DOHH2 (cell line): ENCODE data around the gene PTER.

Source experiments
- H3F3A ChIP-seq: fragments of 200-600 bp; sonication (generic), shearing (Covaris generic); 2 replicates; pipeline ENCODE4 v1.6.0; 2016; ENCODE audit warnings: antibody characterized with exemption, mild to moderate bottlenecking; ENCODE audit not compliant: control insufficient read depth, insufficient read depth
- H3K27ac ChIP-seq: fragments of 200-600 bp; sonication (generic); 2 replicates; pipeline ENCODE4 v1.5.1; 2014; ENCODE audit warnings: low read depth, mild to moderate bottlenecking, low read length, moderate library complexity
- H3K27me3 ChIP-seq: fragments of 200-600 bp; sonication (generic); 2 replicates; pipeline ENCODE4 v1.6.1; 2014; ENCODE audit warnings: mild to moderate bottlenecking, low read length, mixed read lengths; ENCODE audit not compliant: control insufficient read depth
- H3K36me3 ChIP-seq: fragments of 200-600 bp; sonication (generic); 2 replicates; pipeline ENCODE4 v1.6.1; 2014; ENCODE audit warnings: mild to moderate bottlenecking, low read length, moderate library complexity, mixed read lengths; ENCODE audit not compliant: control insufficient read depth
- H3K4me1 ChIP-seq: fragments of 200-600 bp; sonication (generic); 2 replicates; pipeline ENCODE4 v1.6.1; 2014; ENCODE audit warnings: mild to moderate bottlenecking, low read length, mixed read lengths; ENCODE audit not compliant: control insufficient read depth
- H3K4me2 ChIP-seq: fragments of 200-600 bp; sonication (generic); 2 replicates; pipeline ENCODE4 v1.6.0; 2014; ENCODE audit warnings: mild to moderate bottlenecking, low read length, moderate library complexity
- H3K4me3 ChIP-seq: fragments of 200-600 bp; sonication (generic); 2 replicates; pipeline ENCODE4 v1.5.1; 2014; ENCODE audit warnings: mild to moderate bottlenecking, low read length, mixed read lengths
- H3K79me2 ChIP-seq: fragments of 200-600 bp; sonication (generic); 2 replicates; pipeline ENCODE4 v1.6.1; 2014; ENCODE audit warnings: mild to moderate bottlenecking, low read length, mixed read lengths; ENCODE audit not compliant: control insufficient read depth
- H3K9me2 ChIP-seq: fragments of 200-600 bp; sonication (generic); replicated peaks from 2 replicates; pipeline ENCODE4 v1.6.1; 2014; ENCODE audit warnings: mild to moderate bottlenecking, low read length, mixed read lengths; ENCODE audit not compliant: control insufficient read depth
- H3K9me3 ChIP-seq: fragments of 200-600 bp; sonication (generic); 2 replicates; pipeline ENCODE4 v1.6.1; 2014; ENCODE audit warnings: antibody characterized with exemption, low read length, mixed read lengths; ENCODE audit not compliant: control insufficient read depth, insufficient read depth
- H4K20me1 ChIP-seq: fragments of 200-600 bp; sonication (generic); 2 replicates; pipeline ENCODE4 v1.6.0; 2014; ENCODE audit warnings: low read depth, mild to moderate bottlenecking, antibody characterized with exemption, low read length, moderate library complexity; ENCODE audit not compliant: control insufficient read depth, insufficient read depth
- EZH2phosphoT487 ChIP-seq: fragments of 200-600 bp; sonication (generic); IDR thresholded peaks from 2 replicates; pipeline ENCODE4 v1.6.1; 2017; ENCODE audit warnings: borderline replicate concordance, mild to moderate bottlenecking, antibody characterized with exemption, low read length, moderate library complexity, mixed read lengths
- TF ChIP-seq, protein P1 (sequence below): fragments of 200-600 bp; sonication (generic); IDR thresholded peaks from one replicate; pipeline ENCODE4 v1.5.1; 2014; ENCODE audit warnings: antibody characterized with exemption, mild to moderate bottlenecking, low read depth, low read length; ENCODE audit not compliant: poor library complexity, severe bottlenecking

PTER gene

DNA sequence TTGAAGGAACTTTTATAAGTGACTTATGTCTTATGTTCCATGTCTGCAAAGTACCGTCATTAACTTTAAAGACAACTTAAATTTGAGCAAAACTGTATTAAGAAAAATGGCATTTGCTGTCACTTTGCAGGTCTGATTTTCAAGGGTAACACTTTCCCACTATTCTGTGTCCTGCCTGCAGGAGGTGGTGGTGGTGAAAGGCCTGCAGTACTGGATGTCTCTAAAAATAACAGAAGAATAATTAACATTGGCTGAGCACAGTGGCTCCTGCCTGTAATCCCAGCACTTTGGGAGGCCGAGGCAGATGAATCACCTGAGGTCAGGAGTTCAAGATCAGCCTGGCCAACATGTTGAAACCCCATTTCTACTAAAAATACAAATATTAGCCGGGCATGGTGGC lies 13.2 kb upstream of the PTER start:
- Histone ChIP-seq H3K27ac (no peak overlapping the region), H3K79me2 (no peaks in the 10 kb centered on the region), H3K27me3 (0 out of 2 replicates have a peak, but pooled peaks cover 2% of the 10 kb centered on the region), H3F3A (no peaks in the 10 kb centered on the region), H3K36me3 (no peaks in the 10 kb centered on the region), H4K20me1 (no peaks in the 10 kb centered on the region), H3K9me3 (no peaks in the 10 kb centered on the region), H3K4me2 (no peak overlapping the region), H3K4me3 (no peak overlapping the region), H3K4me1 (no peaks in the 10 kb centered on the region), H3K9me2 (no peaks in the 10 kb centered on the region)
- TF ChIP-seq, protein P1, sequence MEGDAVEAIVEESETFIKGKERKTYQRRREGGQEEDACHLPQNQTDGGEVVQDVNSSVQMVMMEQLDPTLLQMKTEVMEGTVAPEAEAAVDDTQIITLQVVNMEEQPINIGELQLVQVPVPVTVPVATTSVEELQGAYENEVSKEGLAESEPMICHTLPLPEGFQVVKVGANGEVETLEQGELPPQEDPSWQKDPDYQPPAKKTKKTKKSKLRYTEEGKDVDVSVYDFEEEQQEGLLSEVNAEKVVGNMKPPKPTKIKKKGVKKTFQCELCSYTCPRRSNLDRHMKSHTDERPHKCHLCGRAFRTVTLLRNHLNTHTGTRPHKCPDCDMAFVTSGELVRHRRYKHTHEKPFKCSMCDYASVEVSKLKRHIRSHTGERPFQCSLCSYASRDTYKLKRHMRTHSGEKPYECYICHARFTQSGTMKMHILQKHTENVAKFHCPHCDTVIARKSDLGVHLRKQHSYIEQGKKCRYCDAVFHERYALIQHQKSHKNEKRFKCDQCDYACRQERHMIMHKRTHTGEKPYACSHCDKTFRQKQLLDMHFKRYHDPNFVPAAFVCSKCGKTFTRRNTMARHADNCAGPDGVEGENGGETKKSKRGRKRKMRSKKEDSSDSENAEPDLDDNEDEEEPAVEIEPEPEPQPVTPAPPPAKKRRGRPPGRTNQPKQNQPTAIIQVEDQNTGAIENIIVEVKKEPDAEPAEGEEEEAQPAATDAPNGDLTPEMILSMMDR = no peak
- TF ChIP-seq EZH2phosphoT487 = no peak

DNA sequence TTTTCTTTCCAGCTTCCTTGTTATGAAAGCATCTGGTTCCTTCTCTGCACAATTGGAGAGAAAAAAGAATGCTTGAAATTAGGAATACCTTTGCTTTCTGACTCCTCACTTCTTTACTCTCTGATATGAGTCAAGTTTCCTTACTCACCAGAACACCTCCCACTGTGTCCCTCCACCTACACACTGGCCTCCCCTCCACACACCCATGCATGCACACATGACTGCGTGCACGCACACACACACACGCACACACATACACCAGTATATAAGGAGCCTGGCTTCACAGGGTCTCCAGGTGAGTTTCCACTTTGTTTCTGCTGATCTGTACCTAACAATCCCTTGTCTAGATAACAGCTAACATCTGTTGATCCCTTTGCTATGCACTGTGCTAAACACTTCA lies 11.4 kb upstream of the PTER start:
- H3K27me3 ChIP-seq = 0 out of 2 replicates have a peak, but pooled peaks cover 2% of the 10 kb centered on the region
- H3K9me3 ChIP-seq = no peaks in the 10 kb centered on the region
- no peak overlapping the region for H3K4me3 ChIP-seq
- TF ChIP-seq, protein P1 = no peak
- no peak for TF ChIP-seq EZH2phosphoT487
- H3K4me2 ChIP-seq = no peak overlapping the region
- no peaks in the 10 kb centered on the region for H3K4me1 ChIP-seq
- no peak overlapping the region for H3K27ac ChIP-seq
- H3K9me2 ChIP-seq = no peaks in the 10 kb centered on the region
- H4K20me1 ChIP-seq = no peaks in the 10 kb centered on the region
- H3K79me2 ChIP-seq = no peaks in the 10 kb centered on the region
- no peaks in the 10 kb centered on the region for H3K36me3 ChIP-seq
- no peaks in the 10 kb centered on the region for H3F3A ChIP-seq

DNA sequence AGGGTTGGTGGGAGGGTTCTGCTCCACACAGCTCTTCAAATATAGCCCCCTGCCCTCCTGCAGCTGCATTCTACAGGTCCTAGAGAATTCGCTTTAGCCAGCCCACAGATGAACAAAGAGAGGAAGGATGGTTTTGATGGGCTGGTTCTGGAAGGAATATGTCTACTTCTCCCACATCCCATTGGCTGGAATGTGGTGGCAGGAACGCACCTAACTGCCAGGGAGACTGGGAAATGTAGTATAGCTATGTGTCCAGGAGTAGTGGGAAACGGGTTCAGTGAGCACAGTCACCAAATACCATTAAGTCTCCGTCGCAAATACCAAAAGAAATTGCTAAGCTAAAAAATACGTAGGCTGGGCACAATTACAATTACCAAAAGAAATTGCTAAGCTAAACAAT lies 7.3 kb upstream of the PTER start:
- Histone ChIP-seq H3K79me2 (no peaks in the 10 kb centered on the region), H3K4me2 (no peak overlapping the region), H3K4me3 (no peak overlapping the region), H4K20me1 (no peaks in the 10 kb centered on the region), H3F3A (no peaks in the 10 kb centered on the region), H3K9me3 (no peaks in the 10 kb centered on the region), H3K27me3 (peaks cover 6% of the 10 kb centered on the region), H3K36me3 (no peaks in the 10 kb centered on the region), H3K9me2 (no peaks in the 10 kb centered on the region), H3K4me1 (no peaks in the 10 kb centered on the region), H3K27ac (no peak overlapping the region)
- TF ChIP-seq EZH2phosphoT487 = no peak
- TF ChIP-seq, protein P1 = no peak
